ENCODE results near the gene SLC23A2.

SLC23A2 gene

DNA sequence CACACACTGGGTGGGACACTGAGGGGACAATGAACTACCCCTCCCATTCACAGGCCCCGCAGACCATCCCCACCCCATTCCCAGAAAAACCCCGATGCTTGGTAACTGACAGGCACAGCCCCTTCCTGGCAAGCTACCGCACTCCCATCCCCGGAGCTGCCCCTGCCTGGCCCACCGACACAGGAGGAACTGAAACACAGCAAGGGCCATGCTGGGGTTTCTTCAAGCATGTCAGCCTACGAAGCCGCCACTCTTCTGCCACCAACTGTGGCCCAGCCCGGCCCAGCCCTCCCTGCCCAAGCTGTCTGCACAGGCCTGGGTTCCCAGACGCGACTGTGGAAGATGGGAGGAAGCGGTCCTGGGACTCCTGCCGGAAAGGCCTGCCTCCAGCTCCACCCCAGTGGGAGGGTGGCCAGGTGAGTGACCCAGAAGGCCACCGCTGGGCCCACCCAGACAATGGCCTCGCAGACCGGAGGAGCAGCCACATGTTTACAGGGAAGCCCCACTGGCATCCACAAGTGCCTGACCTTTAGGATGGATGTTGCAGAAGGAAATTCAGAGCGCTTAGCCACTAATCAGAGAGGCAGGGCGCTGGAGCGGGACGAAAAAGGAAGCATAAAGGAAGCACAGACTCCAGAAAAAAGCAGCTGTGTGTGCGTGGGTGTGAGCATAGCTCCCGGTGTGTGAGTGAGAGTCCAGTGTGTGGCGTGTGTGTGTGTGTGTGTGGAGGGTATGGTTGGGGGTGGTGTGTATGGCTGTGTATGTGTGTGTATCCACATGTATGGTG is 188.0 kb downstream of the SLC23A2 start:
- ChIA-PET POLR2A (interaction anchor here (0.5 kb wide), 1 partner anchor 954 kb away, joined by 3 read pairs; no protein-coding TSS in a partner anchor), CTCF (interaction anchor here (0.7 to 2.6 kb wide), 11 partner anchors 17 to 379 kb away, joined by 3 to 12 read pairs (median 4); partner anchors contain the start of gene CDS2)
- TF ChIP-seq, protein P1, sequence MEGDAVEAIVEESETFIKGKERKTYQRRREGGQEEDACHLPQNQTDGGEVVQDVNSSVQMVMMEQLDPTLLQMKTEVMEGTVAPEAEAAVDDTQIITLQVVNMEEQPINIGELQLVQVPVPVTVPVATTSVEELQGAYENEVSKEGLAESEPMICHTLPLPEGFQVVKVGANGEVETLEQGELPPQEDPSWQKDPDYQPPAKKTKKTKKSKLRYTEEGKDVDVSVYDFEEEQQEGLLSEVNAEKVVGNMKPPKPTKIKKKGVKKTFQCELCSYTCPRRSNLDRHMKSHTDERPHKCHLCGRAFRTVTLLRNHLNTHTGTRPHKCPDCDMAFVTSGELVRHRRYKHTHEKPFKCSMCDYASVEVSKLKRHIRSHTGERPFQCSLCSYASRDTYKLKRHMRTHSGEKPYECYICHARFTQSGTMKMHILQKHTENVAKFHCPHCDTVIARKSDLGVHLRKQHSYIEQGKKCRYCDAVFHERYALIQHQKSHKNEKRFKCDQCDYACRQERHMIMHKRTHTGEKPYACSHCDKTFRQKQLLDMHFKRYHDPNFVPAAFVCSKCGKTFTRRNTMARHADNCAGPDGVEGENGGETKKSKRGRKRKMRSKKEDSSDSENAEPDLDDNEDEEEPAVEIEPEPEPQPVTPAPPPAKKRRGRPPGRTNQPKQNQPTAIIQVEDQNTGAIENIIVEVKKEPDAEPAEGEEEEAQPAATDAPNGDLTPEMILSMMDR (IDR thresholded peaks at IDR 0.05; ENCODE audit: control extremely low read depth, extremely low read depth, low read depth, missing control alignments) = no peak
- peak; percentile 80 for DNase-seq (ENCODE audit: extremely low spot score)

DNA sequence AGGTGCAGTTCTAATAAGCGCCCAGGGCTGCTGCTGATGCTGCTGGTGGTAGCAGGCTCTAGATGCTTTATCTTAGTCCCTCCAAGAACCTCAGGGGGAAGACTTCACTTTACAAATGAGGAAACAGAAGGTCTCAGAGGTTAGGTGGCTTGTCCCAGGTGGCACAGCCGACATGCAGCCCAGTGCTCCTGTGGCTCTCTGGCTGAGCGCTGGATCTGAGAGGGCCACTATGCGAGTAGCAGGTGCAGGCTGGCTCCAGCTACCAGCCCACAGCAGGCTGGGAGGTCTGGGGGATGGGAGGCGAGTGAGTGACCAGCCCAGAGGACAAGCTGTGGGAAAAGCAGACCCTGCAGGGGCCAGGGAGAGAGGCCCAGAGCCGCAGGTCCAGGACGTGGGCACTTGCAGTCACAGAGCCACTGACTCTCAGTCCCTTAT is 188.7 kb downstream of the SLC23A2 start:
- ChIA-PET CTCF (interaction anchor here (1.1 to 2.5 kb wide), 4 partner anchors 8 to 288 kb away, joined by 3 to 8 read pairs (median 6); no protein-coding TSS in a partner anchor), POLR2A (interaction anchor here (0.5 kb wide), 1 partner anchor 955 kb away, joined by 3 read pairs; no protein-coding TSS in a partner anchor)
- no peak for DNase-seq (ENCODE audit: extremely low spot score)
- TF ChIP-seq, protein P1 (IDR thresholded peaks at IDR 0.05; ENCODE audit: control extremely low read depth, extremely low read depth, low read depth, missing control alignments) = no peak

DNA sequence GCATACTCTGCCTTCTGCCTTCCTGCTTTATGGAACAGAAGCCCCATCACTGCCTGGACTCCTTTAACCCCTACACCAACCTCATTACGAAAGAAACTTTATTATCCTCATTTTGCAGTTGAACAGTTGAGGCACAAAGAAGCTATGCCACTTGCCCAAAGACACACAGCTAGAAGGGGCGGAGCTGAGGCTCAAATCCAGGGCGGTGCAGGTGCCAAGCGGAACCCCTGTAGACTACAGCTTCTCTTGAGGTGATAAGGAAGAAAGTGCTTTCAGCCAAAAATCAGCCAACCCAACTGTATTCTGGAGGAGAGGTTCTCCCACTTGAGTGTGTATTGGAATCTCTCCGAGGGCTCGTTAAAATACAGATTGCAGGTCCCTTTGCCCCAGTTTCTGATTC is 189.1 kb downstream of the SLC23A2 start:
- DNase-seq (ENCODE audit: extremely low spot score) = no peak
- TF ChIP-seq, protein P1 (IDR thresholded peaks at IDR 0.05; ENCODE audit: control extremely low read depth, extremely low read depth, low read depth, missing control alignments) = no peak
- POLR2A ChIA-PET = no interaction called here
- CTCF ChIA-PET = interaction anchor here (1.1 to 2.5 kb wide), 3 partner anchors 8 to 289 kb away, joined by 3 to 8 read pairs (median 6); no protein-coding TSS in a partner anchor

DNA sequence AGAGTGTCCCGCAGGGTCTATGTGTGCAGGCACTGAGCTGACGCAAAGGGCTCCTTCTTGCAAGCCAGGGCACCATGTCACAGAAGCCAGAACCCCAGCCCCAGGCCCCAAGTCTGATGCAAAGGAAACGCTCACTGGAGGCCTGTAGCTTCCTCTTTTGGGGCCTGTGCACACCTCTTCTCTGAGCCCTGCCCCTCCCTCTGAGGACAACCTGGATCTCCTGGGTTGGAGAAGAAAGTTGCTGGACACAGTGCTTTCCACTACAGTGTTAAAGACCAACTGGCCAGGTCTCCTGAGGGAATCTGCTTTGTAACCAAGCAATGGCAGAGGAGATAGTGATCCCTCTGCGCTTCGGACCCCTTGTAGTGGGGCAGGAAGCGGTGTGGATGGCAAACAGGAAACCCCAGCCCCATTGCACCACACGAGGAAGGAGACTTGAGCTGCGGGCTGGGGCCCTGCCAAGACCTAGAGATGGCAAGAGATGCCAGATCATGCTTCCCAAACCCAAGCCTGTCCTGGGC is 189.6 kb downstream of the SLC23A2 start:
- ChIA-PET CTCF (interaction anchor here (1.1 to 3.3 kb wide), 4 partner anchors 9 to 289 kb away, joined by 3 to 14 read pairs (median 4); no protein-coding TSS in a partner anchor), POLR2A (no interaction called here)
- TF ChIP-seq, protein P1 (IDR thresholded peaks at IDR 0.05; ENCODE audit: control extremely low read depth, extremely low read depth, low read depth, missing control alignments) = no peak
- no peak for DNase-seq (ENCODE audit: extremely low spot score)

DNA sequence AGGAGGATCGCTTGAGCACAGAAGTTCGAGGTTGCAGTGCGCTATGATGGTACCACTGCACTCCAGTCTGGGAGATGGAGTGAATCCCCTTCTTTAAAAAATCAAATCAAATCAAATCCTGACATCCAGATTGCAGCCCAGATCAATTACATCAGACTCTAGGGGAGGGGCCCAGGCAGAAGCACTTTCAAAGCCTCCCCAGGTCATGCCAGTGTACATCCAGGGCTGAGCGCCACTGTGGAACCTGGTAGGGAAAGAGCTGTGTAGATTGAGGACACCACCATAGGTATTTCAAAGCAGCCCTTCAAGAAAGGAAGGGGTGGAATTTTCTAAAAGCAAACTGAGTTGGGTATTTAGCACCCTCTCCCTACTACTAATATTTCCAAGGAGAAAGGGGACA is 190.1 kb downstream of the SLC23A2 start:
- ChIA-PET POLR2A (no interaction called here), CTCF (interaction anchor here (1.2 to 3.3 kb wide), 3 partner anchors 13 to 290 kb away, joined by 3 to 14 read pairs (median 6); no protein-coding TSS in a partner anchor)
- TF ChIP-seq, protein P1 (IDR thresholded peaks at IDR 0.05; ENCODE audit: control extremely low read depth, extremely low read depth, low read depth, missing control alignments) = no peak
- DNase-seq (ENCODE audit: extremely low spot score) = no peak

DNA sequence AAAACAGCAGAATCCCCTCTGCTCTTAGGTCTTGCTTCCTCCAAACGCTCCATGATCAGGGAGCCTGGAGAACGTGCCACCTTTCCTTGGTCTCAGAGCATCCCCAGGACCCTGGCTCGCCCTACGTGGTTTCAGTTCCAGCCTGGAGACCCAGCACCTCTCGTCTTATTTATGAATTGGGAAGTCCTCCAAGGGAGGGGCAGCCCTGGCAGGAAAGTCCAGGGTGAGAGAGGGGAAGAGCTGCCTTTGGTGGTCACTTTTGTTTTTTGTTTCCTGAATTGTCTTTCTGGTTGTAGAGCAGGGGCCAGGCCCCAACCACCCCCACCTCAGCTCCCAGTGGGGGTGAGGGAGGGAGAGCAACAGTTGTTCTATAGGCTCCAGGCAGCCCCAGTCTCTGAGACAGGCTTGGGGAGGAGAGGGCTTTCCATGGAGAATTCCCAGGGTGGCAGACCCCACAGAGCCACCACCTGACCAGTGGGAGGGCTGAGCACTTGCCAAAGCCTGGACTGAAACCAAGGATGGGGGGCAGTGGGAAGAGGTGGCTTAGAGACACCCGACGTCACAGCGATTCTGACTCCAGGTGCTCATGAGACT is 190.8 kb downstream of the SLC23A2 start:
- POLR2A ChIA-PET = no interaction called here
- DNase-seq (ENCODE audit: extremely low spot score) = no peak
- CTCF ChIA-PET = interaction anchor here (1.0 to 3.3 kb wide), 4 partner anchors 12 to 291 kb away, joined by 3 to 14 read pairs (median 4); no protein-coding TSS in a partner anchor
- TF ChIP-seq, protein P1 (IDR thresholded peaks at IDR 0.05; ENCODE audit: control extremely low read depth, extremely low read depth, low read depth, missing control alignments) = no peak
